Testis (tissue), 3 donors: ENCODE results near the gene UTP11. TPM values are rescaled to one million over a fixed set of nuclear protein-coding genes. Genes with fewer than 3 reads are reported as not detected.

Experiments used
- DNase-seq: peaks from one replicate; pipeline ENCODE4 v3.0.0-alpha.2; 2019
- H3K27ac ChIP-seq, 2 donors: fragments of 200-600 bp; sonication (generic); one replicate each; pipeline ENCODE4 v1.5.1; 2019
- H3K27me3 ChIP-seq: fragments of 200-600 bp; sonication (generic); one replicate; pipeline ENCODE4 v1.5.1; 2019
- H3K36me3 ChIP-seq: fragments of 200-600 bp; sonication (generic); one replicate; pipeline ENCODE4 v1.5.1; 2017; ENCODE audit warnings: low read depth; ENCODE audit errors: missing control alignments
- H3K4me1 ChIP-seq: fragments of 200-600 bp; sonication (generic); one replicate; pipeline ENCODE4 v1.5.1; 2019
- H3K4me3 ChIP-seq, 2 donors: fragments of 200-600 bp; sonication (generic); one replicate each; pipeline ENCODE4 v1.5.1; 2017 to 2019
- H3K9me3 ChIP-seq: fragments of 200-600 bp; sonication (generic); one replicate; pipeline ENCODE4 v1.5.1; 2017
- CTCF ChIP-seq, 3 experiments: fragments of 450-650 bp in 2 of 3; fragments of 200-600 bp in 1 of 3; sonication (generic) in 1 of 3; IDR thresholded peaks; one replicate each; pipeline ENCODE4 v1.5.1; 2016 to 2019; ENCODE audit warnings: antibody characterized with exemption in 3 of 3, mild to moderate bottlenecking in 2 of 3, moderate library complexity in 1 of 3
- POLR2A ChIP-seq: fragments of 450-650 bp; IDR thresholded peaks from one replicate; pipeline ENCODE4 v1.6.1; 2017; ENCODE audit warnings: antibody characterized with exemption, mild to moderate bottlenecking, moderate library complexity
- WGBS, 2 donors: methylation state at CpG; one replicate each; pipeline ENCODE4 v1.1.5; 2018; 5-methylcytosine and 5-hydroxymethylcytosine counted together
- intact Hi-C: fragments of 100-400 bp; cut with DNase I; formaldehyde crosslinking; loops from one replicate; pipeline ENCODE4 v1.15.1; 2023; ENCODE audit warnings: low total_unique reads
- polyA plus RNA-seq: library from polyadenylated mRNA; stranded (reverse); fragments of 350-450 nt; fragmentation: Illumina TruSeq; extraction: RNeasy Lipid Tissue Mini Kit (QIAGEN cat#74804); gene quantifications from one replicate; pipeline ENCODE4 v1.2.3, GENCODE V29; 2014; ENCODE audit warnings: low read depth, low replicate concordance; ENCODE audit not compliant: insufficient read depth
- total RNA-seq, 2 donors: library from RNA; depleted of rRNA; stranded (reverse); fragments of >200 nt; gene quantifications; one replicate each; pipeline ENCODE4 v1.2.3, GENCODE V29; 2016

The UTP11 gene
- total and polyA plus RNA-seq, 3 donors from 2014 or later = 35.6 to 43.3 (median 42.4) TPM

GRCh38 chr1:38009088-38009840 is 3.3 kb upstream of the UTP11 start:
- Histone ChIP-seq H3K27me3 (no peaks in the 10 kb centered on the region), H3K36me3 (no peaks in the 10 kb centered on the region), H3K27ac (peak overlapping the region in 1 of 2 donors; percentile 45), H3K9me3 (no peaks in the 10 kb centered on the region), H3K4me3 (no peak overlapping the region), H3K4me1 (peaks cover 36% of the 10 kb centered on the region)
- 66 to 88% methylated on average over 5 to 8 of the region's 8 CpGs for WGBS, 2 donors
- TF ChIP-seq POLR2A (no peak), CTCF (IDR thresholded peaks at IDR 0.05) (no peak)
- intact Hi-C loops = no loop called here
- DNase-seq = no peak

GRCh38 chr1:38009841-38010180 is 2.7 kb upstream of the UTP11 start:
- Histone ChIP-seq H3K27me3 (no peaks in the 10 kb centered on the region), H3K4me1 (peaks cover 38% of the 10 kb centered on the region), H3K36me3 (no peaks in the 10 kb centered on the region), H3K27ac (peak overlapping the region in 1 of 2 donors; percentile 45), H3K4me3 (no peak overlapping the region), H3K9me3 (no peaks in the 10 kb centered on the region)
- no peak for TF ChIP-seq CTCF (IDR thresholded peaks at IDR 0.05)
- no peak for TF ChIP-seq POLR2A
- WGBS, 2 donors = 74 to 76% methylated on average over 6 of the region's 6 CpGs
- intact Hi-C loops = no loop called here
- DNase-seq = no peak

- 5 to 6% methylated on average over 4 of the region's 4 CpGs for WGBS, 2 donors
- H3K4me1 ChIP-seq = peaks cover 41% of the 10 kb centered on the region
Observed at GRCh38 chr1:38013227-38013622, 691 bp downstream of the UTP11 start.

GRCh38 chr1:38014171-38014570 is 1.6 kb downstream of the UTP11 start:
- H3K27ac ChIP-seq = no peak overlapping the region
- H3K4me1 ChIP-seq = peaks cover 35% of the 10 kb centered on the region
- no peak overlapping the region for H3K4me3 ChIP-seq
- DNase-seq = no peak
- 57 to 60% methylated on average over 4 of the region's 4 CpGs for WGBS, 2 donors
- H3K27me3 ChIP-seq = no peaks in the 10 kb centered on the region
- intact Hi-C loops = no loop called here
- TF ChIP-seq CTCF (IDR thresholded peaks at IDR 0.05) = peak in 1 of 3 experiments; percentile 5
- TF ChIP-seq POLR2A = no peak
- H3K9me3 ChIP-seq = no peaks in the 10 kb centered on the region
- H3K36me3 ChIP-seq = no peaks in the 10 kb centered on the region

More at GRCh38 chr1:38013227-38013622, 691 bp downstream of the UTP11 start:
- no peaks in the 10 kb centered on the region for H3K9me3 ChIP-seq
- H3K27ac ChIP-seq = peak overlapping the region; percentile 40 to 90
- no peaks in the 10 kb centered on the region for H3K36me3 ChIP-seq
- peak overlapping the region; percentile 92 to 93 for H3K4me3 ChIP-seq
- DNase-seq = no peak
- intact Hi-C loops = no loop called here
- no peaks in the 10 kb centered on the region for H3K27me3 ChIP-seq
- TF ChIP-seq POLR2A = no peak

- Histone ChIP-seq H3K27ac (peak overlapping the region in 1 of 2 donors; percentile 74), H3K4me1 (peaks cover 28% of the 10 kb centered on the region)
Observed at GRCh38 chr1:38014724-38015424, 2.3 kb downstream of the UTP11 start.

More at GRCh38 chr1:38014724-38015424, 2.3 kb downstream of the UTP11 start:
- Histone ChIP-seq H3K36me3 (no peaks in the 10 kb centered on the region), H3K4me3 (no peak overlapping the region), H3K9me3 (no peaks in the 10 kb centered on the region), H3K27me3 (no peaks in the 10 kb centered on the region)
- DNase-seq = no peak
- intact Hi-C loops = no loop called here
- WGBS, 2 donors = 84 to 88% methylated on average over 11 of the region's 11 CpGs
- TF ChIP-seq POLR2A (no peak), CTCF (IDR thresholded peaks at IDR 0.05) (no peak)
